Measurements from ENCODE around the gene TMCC1.
"Not testable (repeated sequence)": the region's sequence is repeated elsewhere in the genome, so short reads cannot be mapped to it uniquely, and the experiment has no call there.

The TMCC1 gene

GRCh38 chr3:129640985-129641384, 252.5 kb downstream of the TMCC1 start:
- DNase-seq (ENCODE audit: low read depth, low spot score): not testable (repeated sequence)

GRCh38 chr3:129638481-129638880, 255.0 kb downstream of the TMCC1 start:
- no peak for DNase-seq (ENCODE audit: low read depth, low spot score)
- no peak overlapping the region for H3K4me3 ChIP-seq (ENCODE audit: low read length)

More at GRCh38 chr3:129640985-129641384, 252.5 kb downstream of the TMCC1 start:
- H3K4me3 ChIP-seq (ENCODE audit: low read length): not testable (repeated sequence)

DNA sequence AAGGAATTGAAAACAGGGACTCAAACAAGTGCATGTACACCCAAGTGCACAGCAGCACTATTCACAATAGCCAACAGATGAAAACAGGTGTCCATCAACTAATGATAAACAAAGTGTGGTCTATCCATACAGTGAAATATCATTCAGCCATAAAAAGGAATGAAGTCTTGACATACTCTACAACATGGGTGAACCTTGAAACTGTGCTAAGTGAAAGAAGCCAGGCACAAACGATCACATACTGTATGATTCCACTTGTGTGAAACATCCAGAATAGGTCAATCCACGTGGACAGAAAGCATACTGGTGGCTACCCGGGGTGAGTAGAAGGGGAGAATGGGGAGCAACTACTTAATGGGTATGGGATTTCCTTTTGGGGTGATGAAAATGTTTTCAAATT, 257.4 kb downstream of the TMCC1 start:
- no peak overlapping the region for H3K4me3 ChIP-seq (ENCODE audit: low read length)
- DNase-seq (ENCODE audit: low read depth, low spot score): no peak

GRCh38 chr3:129635656-129636055, 257.9 kb downstream of the TMCC1 start:
- no peak for DNase-seq (ENCODE audit: low read depth, low spot score)
- H3K4me3 ChIP-seq (ENCODE audit: low read length): no peak overlapping the region

DNA sequence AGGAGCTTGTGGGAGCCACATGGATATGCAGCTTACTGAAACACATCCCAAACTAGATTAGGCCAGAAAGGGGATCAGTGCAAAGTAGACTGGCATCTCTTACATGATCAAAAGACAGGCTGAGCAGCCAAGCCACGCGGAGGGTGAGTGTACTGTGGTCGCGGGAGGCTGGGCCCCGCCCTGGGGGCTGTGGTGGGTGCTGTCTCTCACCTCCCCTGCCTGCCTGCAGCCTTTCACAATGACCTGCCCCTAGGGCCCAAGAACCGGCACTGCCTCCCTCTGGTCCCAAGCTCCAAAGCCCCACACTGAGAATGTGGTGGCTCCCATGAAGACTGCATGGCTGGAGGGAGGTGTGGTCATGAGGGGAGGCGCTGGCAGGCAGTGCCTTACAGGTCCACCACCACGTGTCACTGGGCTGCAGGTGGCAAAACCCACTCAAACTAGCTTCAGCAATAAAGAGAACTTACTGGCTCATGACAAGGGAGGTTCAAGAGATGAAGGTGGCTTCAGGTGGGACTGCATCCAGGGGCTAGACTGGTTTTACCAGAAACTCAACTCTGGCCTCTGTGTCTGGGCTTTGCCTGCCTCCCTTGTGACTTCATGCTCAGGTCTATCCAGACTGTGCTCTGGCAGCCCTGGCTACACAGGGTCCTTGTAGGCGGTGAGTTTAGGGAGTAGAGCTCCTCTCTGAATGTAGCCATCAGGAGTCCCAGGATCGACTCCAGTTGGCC, 259.6 kb downstream of the TMCC1 start:
- no peak overlapping the region for H3K4me3 ChIP-seq (ENCODE audit: low read length)
- DNase-seq (ENCODE audit: low read depth, low spot score): no peak

GRCh38 chr3:129632977-129633376, 260.5 kb downstream of the TMCC1 start:
- DNase-seq (ENCODE audit: low read depth, low spot score): no peak
- no peak overlapping the region for H3K4me3 ChIP-seq (ENCODE audit: low read length)

GRCh38 chr3:129632556-129632955, 261.0 kb downstream of the TMCC1 start:
- no peak overlapping the region for H3K4me3 ChIP-seq (ENCODE audit: low read length)
- no peak for DNase-seq (ENCODE audit: low read depth, low spot score)

- DNase-seq (ENCODE audit: low read depth, low spot score): no peak
- no peak overlapping the region for H3K4me3 ChIP-seq (ENCODE audit: low read length)
These were observed 261.5 kb downstream of the TMCC1 start for GRCh38 chr3:129632056-129632455.

DNA sequence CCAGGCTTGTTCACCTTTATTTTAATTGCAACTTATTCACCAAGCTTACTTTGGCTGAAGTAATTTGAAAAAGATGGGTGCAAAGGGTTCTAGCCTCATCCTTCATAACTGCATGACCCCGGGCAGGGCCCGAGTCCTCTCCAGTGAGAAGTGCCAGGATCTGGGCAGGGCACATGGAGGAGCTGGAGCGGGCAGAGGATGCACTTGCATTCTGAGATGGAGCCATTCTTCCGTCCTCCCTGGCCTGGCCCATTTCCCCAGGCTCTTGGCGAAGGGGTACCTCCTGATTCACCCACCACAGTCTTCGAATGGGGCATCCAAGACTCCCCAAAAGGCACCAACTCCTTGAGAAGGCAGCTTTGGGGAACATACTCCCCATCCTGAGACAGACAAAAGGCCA, 264.5 kb downstream of the TMCC1 start:
- no peak overlapping the region for H3K4me3 ChIP-seq (ENCODE audit: low read length)
- no peak for DNase-seq (ENCODE audit: low read depth, low spot score)

- no peak for DNase-seq (ENCODE audit: low read depth, low spot score)
- H3K4me3 ChIP-seq (ENCODE audit: low read length): no peak overlapping the region
These were observed 265.4 kb downstream of the TMCC1 start for GRCh38 chr3:129628169-129628522.

DNA sequence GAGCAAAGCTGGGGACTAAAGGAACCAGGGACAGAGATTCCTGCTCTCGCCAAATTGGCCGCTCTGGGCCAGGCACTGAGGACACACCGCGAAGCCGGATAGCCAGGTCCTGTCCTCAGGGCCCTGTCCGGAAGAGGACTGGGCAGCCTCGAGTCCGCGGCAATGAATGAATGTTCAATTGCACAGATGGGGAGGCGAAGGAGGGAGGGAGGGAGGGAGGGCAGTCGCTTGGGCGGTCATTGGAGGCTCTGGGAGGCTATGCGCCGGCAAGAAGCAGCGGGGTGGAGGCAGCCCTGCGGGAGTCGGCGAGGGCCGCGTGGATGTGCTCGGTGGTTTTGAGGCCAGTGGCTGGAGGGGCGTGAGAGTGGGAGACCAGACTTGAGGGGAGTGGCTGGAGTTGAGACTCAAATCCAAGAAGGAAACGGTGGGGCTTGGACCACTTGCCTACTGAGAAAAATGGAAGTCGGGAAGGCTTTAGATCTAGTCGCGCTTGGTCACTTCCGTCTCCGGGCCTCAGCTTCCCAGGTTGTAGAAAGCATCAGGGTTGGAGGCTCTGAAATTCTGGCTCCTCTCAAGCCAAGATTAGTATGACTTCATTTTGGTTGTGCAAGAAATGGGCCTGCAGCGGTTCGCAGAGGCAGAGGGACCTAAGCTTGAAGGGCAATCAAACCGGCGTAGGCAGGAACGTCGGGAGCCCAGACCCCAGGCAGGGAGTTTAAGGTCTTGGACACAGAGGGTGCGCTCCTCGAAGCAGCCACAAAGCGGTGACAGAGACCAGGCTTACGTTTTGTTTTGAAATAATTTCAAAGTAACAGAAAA, 266.0 kb downstream of the TMCC1 start:
- peak; percentile 31 for DNase-seq (ENCODE audit: low read depth, low spot score)
- no peak overlapping the region for H3K4me3 ChIP-seq (ENCODE audit: low read length)

DNA sequence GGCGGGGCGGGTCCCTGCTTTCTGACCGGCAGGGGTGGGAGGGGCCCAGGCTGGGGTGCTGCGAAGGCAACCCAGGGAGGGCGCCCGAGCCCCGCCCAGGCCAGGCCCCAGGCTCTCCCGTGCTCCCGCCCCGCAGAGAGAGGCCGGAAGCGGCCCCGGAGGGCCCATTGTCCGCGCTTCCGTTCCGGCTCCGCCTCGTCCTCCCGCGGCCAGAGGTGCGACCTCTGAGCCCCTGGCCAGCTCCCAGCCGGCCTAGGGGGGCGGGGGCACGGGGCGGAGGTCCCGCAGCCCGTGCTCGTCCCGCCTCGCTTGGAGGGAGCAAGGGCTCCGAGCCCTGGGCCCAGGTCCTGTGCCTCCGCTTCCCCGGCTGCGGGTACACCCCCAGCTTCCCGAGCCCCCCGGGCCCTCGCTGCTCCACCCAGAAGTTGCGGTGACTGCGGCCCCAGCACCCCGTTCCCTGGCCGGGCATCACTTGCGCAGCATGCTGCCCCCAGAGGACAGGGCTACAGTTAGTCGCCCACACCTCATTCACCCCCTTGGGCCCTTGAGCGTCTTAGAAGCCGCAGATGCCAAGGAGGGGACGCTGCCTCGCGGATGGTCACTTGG, 266.7 kb downstream of the TMCC1 start:
- DNase-seq (ENCODE audit: low read depth, low spot score): no peak
- peak overlapping the region; percentile 32 for H3K4me3 ChIP-seq (ENCODE audit: low read length)

GRCh38 chr3:129625072-129625874, 268.2 kb downstream of the TMCC1 start:
- peak; percentile 14 for DNase-seq (ENCODE audit: low read depth, low spot score)
- no peak overlapping the region for H3K4me3 ChIP-seq (ENCODE audit: low read length)

GRCh38 chr3:129624347-129625071, 269.0 kb downstream of the TMCC1 start:
- H3K4me3 ChIP-seq (ENCODE audit: low read length): no peak overlapping the region
- no peak for DNase-seq (ENCODE audit: low read depth, low spot score)

DNA sequence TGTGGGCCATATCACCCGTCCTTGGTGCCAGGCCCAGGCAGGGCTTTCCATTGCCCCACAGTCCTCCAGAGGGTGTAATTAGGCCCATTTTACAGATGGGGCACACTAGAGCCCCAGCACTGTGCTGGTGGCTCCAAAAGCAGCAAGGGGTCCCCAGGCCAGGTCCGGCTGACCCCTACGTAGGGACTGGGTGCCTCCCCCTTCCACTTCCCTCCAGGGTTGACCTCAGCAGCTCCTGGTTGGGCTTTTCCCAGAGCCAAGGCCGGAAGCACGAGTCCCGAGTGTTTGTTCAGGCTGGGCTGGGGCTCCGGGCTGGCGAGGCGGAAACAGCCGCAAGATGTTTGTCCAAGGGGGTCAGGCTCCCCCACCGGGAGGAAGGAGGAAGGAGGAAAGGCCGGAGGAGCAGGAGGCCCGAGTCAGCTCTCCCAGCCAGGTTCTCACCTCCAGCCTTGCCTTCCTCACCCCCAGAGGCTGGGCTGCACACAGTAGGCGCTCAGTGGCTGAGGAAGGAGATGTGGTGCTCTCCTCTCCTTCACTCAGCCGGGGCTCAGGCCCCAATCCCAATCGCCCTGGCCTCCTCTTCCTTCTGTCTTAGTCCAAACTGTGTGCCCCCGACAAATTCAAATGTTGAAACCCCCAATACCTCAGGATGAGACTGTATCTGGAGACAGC, 269.9 kb downstream of the TMCC1 start:
- no peak overlapping the region for H3K4me3 ChIP-seq (ENCODE audit: low read length)
- no peak for DNase-seq (ENCODE audit: low read depth, low spot score)

GRCh38 chr3:129622933-129623332, 270.6 kb downstream of the TMCC1 start:
- DNase-seq (ENCODE audit: low read depth, low spot score): no peak
- H3K4me3 ChIP-seq (ENCODE audit: low read length): no peak overlapping the region

- no peak for DNase-seq (ENCODE audit: low read depth, low spot score)
- no peak overlapping the region for H3K4me3 ChIP-seq (ENCODE audit: low read length)
These were observed 271.2 kb downstream of the TMCC1 start for GRCh38 chr3:129622226-129622874.

Measured in Jurkat, Clone E6-1 (cell line).